RPMI7951 (cell line): ENCODE data around the gene SIVA1. TPM values are rescaled to one million over a fixed set of nuclear protein-coding genes. Genes with fewer than 3 reads are reported as not detected.
A peak's percentile ranks its signal among the peaks of the same experiment; 100 is the strongest.

ENCODE experiments used
- DNase-seq: peaks from one replicate; pipeline ENCODE4 v3.0.0-alpha.2; 2012; ENCODE audit warnings: low read depth
- total RNA-seq: library from RNA; depleted of rRNA; stranded (reverse); fragments of >200 nt; shearing (Covaris generic); gene quantifications from 2 replicates; pipeline ENCODE4 v1.2.3, GENCODE V29; 2014

The SIVA1 gene
- total RNA-seq, 1 experiment from 2014 or later: 196 TPM

DNA sequence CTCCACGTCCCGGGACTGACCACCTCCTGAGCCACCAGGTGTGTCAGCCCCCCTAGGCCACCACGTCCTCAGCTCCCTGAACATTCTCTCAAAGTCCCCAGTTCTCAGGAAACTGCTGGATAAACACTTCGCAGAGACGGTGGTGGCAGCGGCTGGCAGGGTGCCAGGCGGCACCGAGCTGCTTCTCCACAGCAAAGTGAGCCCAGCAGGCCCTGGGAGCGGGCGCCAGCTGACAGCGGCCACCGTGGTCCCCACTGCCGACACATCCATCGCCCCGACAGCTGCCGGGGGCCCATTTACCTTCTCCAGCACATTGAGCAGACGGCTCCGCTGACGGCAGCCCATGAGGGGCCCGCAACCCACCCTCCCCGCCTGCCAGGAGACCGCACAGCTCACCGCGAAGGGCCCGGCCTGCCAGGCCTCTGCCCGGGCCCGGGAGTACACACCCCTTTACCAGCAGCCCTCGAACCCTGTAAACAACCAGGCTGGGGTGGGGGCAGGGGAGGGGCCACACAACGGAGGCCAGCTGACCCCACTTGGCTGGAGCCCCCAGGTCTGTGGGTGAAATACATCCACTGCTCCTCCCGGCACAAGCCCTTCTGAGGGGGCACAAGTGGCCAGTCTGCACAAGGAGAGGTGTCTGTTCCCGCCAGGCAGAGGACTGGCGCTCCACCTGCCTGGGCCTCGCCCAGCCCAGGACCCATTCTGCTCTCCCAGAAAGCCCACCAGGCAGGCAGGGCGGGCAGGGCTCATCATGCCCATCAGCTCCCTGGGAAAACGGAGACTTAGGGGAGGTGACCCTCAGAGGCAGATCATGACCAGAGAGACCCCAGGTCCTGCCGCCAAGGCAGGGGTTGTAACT, 32.1 kb downstream of the SIVA1 start:
- DNase-seq: no peak

DNA sequence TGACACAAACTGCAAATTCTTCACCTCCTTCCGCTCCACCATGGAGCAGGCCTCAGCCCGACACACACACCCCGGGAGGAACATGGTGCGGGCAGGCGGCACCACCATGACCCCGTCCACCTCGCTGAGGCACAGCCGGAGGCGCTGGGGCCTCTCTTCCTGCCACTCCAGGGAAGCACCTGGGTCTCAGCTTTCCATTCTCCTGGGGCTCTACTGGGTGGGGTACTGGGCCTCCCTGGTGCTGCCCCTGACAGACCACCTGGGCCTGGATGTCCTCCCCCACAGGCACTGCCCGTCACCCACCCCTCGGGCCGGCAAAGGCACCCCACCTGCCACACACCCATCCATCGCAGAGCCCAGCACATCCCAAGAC, 32.7 kb downstream of the SIVA1 start:
- DNase-seq: no peak

DNA sequence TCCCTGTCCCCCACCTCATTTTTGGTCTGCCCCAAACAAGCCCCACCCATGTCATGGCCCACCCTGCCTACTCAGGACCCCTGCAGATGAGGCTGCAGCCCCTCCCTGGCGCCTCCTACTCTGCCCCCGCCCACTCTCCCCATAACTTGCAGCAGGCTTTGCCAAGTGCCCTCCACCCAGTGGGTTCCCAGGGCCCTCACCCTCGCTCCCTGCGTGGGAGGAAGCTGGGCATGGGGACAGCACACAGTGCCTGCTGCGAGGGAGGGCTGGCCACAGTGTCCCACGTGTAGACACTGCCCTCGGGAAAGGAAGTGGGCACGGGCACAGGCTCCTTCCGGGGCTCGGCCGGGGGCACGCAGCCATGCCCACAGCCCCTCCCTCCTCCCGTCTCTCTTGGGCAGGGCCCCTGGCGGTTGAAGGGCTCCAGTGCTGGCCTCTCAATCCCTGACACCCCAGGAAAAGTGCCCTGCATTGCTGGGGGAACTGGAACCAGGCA, 33.2 kb downstream of the SIVA1 start:
- DNase-seq: no peak

DNA sequence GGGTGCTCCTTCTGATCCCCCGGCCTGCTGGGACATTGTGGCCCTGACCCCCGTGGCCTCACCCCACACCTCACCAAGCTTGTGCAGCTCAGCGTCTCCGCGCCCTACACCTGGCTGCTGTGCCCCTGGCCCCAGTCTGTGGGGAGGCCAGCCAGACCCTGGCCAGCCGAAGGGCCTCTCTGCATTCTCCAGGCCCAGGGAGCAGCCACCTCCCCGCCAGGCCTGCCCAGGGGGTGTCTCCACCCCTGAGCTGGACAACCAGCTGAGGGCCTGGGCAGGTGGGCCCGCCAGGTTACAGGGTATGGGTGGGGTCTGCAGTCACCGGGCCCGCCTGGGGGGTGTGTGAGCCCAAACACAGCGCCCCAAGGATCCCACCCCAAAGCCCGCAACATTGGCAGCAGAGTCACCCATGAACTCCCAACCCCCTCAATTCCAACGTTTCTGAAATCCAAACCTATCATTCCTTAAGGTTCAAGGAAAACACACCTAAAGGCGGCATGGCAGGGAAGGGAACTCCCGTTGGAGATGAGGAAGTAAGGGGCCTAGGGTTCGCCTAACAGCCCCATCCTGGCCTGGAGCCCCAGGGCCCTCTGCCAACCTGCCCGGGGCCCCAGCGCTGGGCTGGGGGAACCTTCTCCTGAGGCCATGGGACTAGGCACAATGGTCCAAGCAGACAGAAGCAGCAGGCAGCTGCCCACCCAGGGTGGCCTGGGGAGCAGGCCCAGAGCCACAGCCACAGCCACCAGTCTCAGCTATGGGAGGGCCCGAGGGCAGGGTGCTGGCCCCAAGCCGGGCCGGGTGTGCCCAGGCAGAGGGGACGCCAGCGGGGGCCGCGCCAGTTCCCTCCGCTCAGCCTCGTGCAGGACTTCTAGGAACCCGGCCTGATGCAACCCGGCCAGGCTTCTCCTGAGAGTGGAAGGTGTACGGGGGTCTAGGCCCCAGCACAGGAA, 34.1 kb downstream of the SIVA1 start:
- no peak for DNase-seq

DNA sequence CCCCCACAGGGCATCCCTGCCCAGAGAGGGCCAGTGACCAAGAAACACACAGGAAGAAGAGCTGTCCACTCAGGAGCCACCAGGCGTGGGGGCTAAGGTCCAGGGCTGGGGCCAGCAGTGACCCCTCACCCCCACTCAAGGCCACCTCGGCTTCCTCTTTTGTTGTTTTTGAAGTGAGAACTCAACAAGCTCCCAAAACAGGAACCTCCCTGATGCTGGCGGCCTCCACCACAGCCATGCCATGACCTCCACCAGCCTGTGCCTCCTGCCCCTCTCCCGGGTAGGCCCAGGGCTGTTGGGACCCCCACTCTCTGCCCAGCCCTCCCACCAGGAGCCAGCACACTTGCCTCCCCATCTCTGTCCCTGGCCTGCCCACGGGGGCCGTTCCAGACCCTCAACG, 34.8 kb downstream of the SIVA1 start:
- DNase-seq: no peak

DNA sequence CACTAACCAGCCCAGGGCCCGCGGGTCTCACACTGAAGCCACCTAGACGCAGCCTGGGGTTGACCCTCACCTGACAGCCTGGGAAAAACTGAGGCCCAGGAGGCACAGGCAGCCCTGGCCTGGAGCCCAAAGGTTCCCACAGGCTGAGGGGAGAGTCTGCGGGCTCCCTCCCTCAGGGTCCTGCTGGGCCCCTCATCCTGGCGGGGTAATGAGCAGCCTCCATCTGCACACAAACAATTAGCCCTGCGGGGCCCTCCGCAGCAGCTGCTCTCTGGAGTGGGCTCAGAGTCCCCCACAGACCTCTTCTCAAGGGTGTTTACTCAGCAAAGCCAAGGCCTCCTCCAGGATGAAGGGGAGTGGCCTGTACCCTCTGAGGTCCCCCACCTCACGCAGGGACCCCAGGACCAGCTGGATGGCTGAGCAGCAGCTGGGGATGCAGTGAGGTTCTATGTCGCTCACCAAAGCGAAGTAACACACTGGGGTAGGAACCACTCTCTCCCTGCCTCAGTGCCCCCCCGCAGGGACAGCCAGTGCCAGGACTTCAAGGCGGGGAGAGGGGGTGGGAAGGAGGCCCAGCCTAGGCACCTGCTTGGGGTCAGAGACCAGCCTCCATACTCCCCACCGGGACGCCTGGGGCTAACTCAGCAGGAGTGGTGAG, 35.3 kb downstream of the SIVA1 start:
- no peak for DNase-seq

DNA sequence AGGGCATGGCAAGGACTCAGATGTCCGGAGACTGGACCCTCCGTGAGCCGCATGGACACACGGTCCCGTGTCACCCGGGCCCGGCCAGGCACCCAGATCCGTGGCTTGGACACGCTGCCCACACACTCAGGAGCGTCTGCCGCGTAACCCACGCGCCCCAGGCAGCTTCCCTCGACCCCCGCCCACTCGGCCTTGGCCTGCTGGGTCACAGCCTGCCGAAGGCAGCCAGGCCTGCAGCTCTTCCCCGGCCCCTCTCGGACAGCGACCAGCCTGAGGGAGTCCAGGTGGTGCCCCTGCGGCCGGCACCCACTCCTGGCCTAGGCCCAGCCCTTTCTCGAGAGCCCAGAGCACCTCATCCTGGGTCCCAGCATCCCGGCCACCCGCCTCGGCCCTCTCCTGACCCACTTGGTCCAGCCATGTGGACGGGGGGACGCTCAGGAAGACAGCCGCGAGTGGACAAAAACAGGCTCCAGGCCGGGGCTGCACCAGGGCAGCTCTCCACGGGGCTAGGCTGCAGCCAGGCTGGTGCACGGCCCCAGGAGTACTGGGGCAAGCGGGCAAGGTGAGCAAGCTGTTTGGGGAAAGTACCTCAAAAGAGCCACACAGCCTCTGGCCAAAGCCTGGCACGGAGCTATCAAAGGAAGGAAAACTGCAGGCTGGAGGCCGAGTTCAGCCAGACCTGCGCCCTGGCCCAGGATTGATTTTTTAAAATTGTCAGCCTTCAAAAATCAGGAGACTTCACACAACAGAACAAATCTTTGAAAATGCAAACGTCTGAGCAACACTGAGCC, 36.1 kb downstream of the SIVA1 start:
- no peak for DNase-seq

DNA sequence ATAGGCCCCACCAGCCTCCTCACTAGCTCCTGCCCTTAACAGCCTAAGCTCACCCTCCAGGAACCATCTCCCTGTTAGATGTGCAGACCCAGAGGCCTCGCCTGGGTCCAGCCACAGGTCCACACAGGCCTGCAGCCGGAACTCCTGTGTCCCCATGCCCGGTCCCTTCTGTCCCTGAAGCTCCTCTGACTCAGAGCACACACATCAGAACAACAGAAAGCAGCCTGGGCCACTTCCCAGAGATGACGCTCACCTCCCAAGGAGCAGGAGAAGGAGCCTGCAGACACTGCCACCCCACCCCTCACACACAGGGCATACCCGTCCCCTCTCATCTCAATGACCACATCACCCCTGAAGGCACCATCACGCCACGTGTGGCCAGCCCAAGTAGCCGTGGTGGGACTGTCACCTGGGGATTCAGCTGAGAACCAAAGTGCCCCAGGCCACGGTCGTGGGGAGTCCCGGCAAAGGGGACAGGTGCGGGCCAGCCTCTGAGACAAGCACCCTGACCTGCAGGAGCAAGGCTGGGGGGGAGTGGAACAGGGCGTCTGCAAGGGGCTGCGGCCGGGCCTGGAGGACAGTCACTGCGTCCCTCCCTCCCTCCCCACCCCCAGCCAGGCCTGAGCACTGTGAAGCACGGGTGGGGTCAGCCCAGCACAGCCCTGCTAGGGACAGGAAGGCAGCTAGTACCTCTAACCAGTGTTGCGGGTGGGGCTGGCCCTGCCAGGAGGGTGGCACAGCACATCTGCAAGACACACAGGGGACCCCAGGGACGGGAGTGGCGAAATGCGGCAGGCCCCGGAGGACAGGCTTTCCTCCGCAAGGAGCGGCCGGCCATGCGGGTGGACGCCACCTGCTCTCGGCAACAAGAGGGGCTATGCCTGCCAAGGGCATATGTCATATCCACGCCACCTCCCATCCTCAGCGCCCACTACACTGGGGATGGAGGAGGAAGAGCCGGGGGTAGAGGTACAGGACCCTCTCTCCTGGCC, 37.1 kb downstream of the SIVA1 start:
- DNase-seq: no peak

DNA sequence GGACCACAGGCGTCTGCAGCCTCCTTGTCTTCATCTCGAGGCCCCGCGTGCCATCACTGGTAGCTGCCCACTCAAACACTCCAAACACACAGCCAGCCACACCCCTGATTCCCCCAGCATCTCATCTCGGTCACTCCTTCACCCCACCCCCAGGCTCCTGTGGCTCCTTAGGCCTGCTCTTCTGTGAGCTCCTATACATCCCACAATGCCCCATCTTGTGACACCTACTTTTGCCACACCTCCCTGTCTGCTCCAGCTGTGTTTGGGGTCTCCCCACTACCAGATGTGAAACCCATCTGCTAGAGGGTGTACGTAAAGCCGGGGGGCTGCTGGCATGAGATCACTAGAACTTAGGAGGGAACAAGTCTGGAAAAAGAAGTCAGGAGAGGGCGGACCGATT, 38.5 kb downstream of the SIVA1 start:
- no peak for DNase-seq

DNA sequence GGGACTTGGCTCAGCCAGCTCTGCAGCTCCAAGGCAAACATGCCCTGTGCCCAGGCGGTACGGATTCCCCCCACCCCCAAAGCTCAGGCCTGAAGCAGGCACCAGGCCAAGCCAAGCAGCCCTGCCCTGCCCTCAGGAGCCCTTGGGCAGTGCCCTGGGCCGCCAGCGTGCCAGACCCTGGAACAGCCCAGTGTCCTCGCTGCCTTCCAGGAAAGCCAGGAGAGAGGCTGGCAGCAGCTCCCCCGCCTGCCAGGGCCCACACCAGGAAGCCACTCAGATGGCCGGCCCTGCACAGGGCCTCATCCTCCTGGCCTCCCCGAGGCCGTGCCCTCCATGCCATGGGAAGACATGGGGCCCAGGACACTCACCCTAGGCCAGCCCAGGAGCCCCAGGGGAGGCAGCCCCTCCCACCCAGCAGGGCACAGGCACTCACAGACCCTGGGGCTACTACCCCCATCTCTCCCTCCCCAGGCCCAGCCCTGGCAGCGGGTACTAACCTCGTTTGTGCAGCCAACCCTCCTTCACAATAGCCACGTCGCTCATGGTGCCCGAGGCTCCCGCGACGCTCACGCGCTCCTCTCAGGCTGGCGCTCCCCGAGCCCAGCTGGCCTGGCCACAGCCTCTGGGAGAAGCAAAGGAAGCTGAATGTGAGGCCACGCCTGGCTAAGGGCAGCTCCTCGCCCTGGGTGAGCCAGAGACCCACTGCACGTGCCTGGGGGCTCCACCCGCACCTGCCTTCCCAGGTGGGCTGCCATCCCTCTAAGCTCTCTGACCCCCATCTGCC, 39.3 kb downstream of the SIVA1 start:
- no peak for DNase-seq

DNA sequence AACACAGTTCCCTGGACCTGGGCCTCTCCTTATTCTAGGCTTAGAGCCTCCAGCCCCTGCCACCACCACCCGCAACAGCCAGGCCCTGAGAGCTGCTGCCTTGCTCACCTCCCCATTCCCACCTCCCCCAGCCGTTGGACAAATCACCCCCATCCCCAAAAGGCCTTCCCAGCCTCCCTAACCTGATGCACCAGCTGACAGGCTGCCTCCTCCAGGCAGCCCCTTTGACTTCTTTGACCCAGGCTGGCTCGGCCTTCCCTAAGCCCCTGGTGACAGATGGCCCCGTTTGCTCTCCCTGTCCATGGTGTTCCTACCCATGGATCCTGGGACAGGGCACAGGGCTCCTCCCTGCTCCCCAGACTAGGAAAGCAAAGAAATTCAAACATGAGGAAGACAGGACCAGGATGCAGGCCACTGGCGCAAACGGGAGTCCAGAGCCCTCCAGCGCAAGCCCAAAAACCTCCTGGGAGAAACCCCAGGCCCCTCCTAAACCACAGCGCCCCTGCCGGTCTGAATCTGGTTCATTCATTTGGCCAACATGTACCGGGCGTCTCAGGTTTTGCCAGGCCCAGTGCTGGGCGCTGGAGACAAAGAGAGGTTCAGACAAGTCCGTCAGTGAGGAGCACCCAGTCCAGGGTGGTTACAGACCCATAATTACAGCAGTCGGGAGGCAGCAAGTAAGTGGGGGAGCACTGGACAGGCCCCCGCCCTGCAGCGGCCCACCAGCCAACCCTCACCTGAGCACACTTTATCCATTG, 40.2 kb downstream of the SIVA1 start:
- no peak for DNase-seq

DNA sequence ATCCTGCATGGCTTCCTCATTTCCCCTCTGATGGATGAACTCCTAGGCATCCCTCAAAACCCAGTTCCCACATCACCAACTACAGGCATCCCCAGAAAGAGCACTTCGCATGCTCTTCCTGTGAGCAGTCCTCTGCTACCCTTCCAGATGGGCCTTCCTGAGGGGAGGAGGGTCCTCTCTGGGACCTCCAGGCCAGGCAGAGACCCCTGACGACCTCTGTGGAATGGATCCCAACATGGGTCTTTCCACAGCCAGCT, 40.7 kb downstream of the SIVA1 start:
- no peak for DNase-seq

DNA sequence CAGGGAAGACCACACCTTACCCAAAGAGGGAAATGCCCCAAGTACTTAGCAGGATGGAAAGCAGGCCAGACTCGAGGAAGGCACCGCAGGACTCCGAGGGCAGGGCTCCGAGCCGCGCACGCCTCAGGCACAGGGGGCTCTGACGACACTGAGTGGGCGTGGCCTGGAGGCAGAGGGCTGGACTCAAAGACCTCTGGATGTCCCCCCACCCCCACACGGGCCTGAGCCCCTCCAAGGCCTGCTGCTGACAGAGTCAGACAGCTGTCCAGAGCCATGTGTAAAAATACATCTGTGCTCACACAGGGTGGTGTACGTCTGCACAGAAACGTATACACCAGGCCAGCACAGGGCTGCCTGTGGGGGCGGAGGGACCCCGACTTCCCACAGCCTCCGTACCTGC, 41.2 kb downstream of the SIVA1 start:
- peak; percentile 65 for DNase-seq

DNA sequence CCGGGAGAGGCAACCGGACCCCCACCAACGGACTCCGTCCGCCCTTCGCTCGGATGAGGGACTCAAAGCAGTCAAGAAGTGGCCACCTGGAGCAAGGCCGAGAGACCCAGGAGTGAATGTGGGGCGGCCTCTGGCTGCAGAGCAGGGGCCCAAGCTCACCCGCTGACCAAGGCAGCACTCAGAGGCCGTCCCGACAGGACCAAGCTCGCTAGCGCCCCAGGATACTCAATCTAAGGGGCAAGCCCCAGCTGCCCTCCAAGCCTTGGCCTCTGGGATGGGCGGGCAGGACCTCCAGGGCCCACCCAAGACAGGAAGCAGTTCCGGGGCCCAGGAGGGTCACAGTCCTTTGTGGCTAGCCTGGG, 41.7 kb downstream of the SIVA1 start:
- peak; percentile 27 for DNase-seq

DNA sequence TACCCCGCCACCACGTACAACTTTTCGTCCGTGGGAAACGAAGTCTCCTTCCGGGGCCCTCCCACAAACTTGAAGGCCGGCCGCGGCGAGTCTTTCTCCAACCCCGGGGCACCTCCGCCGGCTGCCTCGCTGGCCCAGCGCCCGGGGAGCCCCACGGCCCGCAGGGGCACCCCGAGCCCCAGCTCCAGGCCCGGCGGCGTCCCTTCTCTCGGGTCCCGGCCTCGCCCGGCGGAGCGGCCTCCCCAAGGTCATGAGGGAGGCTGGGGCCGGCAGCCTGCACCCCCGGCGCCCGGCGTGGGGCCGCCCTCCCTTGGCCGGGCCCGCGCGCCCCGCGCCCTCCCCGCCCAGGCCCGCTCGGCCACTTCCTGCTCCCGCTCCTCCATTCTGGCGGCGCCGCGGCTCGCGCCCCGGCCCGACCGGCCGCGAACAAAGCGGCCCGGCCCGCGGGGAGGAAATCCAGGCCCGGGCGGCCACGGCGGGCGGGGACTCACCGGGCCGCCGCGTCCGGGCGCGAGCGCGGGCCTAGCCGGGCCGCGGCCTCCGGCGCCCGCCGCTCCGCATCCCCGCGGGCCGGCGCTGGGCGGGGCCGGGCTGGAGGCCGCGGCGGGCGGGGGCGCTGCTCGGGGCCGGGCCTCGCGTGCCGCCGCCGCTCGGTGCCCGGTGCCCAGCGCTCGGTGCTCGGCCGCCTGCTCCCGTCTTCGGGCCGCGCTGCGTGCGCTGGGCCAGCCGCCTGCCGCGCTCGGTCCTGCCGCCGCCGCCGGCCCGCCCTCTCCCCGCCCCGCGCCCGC, 42.2 kb downstream of the SIVA1 start, which contains the start of gene AKT1:
Gene AKT1, minus strand, starts transcription at position 756 of the 788 bp plus-strand sequence. CDS start 3,105 bp downstream, outside the sequence.
- no peak for DNase-seq

DNA sequence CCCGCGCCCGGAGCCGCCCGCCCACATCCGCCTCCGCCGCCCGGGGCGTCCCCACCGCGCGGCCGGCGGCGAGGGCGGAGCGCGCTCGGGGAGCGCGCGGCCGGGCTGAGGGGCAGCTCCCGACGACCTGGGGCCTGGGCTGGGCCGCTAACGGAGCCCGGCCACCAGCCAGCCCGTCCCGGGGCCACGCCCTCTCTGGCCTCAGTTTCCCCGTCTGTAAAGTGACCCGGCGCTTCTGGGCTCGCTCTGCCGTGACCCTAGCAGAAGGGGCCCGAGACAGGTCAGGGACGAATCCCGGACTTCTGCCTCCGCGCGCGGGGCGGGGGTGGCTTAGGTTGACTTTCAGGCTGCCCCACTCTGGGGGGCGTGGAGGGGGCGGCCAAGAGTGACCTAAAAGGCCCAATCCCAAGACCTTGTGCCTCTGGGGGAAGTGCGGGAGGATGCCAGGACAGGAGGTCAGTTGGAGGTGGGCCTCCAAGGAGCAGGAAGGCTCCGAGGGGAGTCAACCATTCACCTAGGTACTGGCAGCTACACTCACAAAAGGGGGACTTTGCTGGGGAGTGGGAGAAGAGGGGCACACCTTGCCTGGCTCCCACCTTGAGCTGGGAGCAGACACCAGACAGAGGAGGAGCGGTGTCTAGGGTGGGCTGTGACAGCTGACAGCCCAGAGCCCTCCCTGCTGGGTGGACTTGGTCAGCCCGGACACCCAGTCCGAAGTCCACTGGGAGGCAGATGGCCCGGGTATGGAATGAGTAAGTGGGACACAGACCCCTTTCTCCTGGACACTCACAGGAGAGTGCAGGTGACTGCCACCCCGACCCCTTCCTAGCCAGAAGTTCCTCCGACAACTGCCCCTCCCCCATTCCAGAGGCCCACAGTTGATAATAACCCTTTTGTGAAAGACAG, 43.1 kb downstream of the SIVA1 start:
- peak; percentile 43 for DNase-seq

DNA sequence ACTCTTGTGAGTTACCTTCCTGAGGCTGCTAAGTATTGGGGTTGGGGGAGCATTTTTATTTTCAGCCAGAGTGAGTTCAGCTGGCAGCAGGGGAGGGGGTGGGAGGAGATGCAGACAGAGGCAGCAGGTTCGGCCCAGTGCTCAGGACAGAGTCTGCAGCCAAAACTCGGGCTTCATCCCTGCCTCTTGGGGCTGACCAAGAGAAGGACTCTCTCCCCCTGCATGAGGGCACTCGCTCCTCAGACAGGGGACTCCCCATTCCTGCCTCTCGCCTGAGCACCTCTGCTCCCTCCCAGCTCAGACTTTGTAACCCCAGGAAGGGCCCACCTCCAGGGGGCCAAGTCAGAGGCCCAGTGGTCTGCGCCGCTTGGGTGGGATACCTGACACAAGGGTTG, 43.7 kb downstream of the SIVA1 start:
- DNase-seq: no peak
